H1 (cell line): ENCODE measurements around the gene SH3RF3. TPM values are rescaled to one million over a fixed set of nuclear protein-coding genes. Genes with fewer than 3 reads are reported as not detected.

Experiments
- CTCF ChIA-PET: fragments of 300-600 bp; sonication (Branson Sonifier 250); formaldehyde crosslinking; loops from one replicate; lab custom pipeline; 2021; ENCODE audit not compliant: partially characterized antibody; lab: Charles Lee
- POLR2A ChIA-PET: fragments of 300-600 bp; sonication (Branson Sonifier 250); formaldehyde crosslinking; loops from one replicate; lab custom pipeline; 2021; ENCODE audit warnings: inconsistent platforms; ENCODE audit not compliant: partially characterized antibody; lab: Charles Lee
- DNase-seq, 2 experiments: peaks; one replicate each; pipeline versions ENCODE4 v3.0.0 to v3.0.0-alpha.2; 2010 to 2022; ENCODE audit warnings: low spot score in 2 of 2, low read depth in 1 of 2, mixed read lengths in 1 of 2
- FAIRE-seq: peaks from 2 replicates; lab custom pipeline; 2011; peaks lifted over from hg19 to GRCh38; lab: Jason Lieb, UNC
- H2AFZ ChIP-seq: 2 replicates; pipeline ENCODE4 v1.8.1; 2012; ENCODE audit warnings: low read length, inconsistent platforms
- H2AK5ac ChIP-seq: 2 replicates; pipeline ENCODE4 v1.6.1; 2013; ENCODE audit warnings: low read depth, low read length
- H2BK120ac ChIP-seq: replicated peaks from 2 replicates; pipeline ENCODE3; 2013; ENCODE audit warnings: low read depth, low read length, inconsistent platforms
- H2BK12ac ChIP-seq: 2 replicates; pipeline ENCODE4 v1.6.1; 2013; ENCODE audit warnings: low read depth, low read length
- H2BK15ac ChIP-seq: 2 replicates; pipeline ENCODE4 v1.6.1; 2013; ENCODE audit warnings: low read length
- H2BK20ac ChIP-seq: 2 replicates; pipeline ENCODE4 v1.6.1; 2013; ENCODE audit warnings: low read length
- H2BK5ac ChIP-seq: 2 replicates; pipeline ENCODE4 v1.6.1; 2013; ENCODE audit warnings: low read depth, low read length
- H3K14ac ChIP-seq: 2 replicates; pipeline ENCODE4 v1.6.1; 2013; ENCODE audit warnings: inconsistent platforms; ENCODE audit not compliant: insufficient read length
- H3K18ac ChIP-seq: 2 replicates; pipeline ENCODE4 v1.6.1; 2013; ENCODE audit warnings: low read length; ENCODE audit errors: extremely low read depth
- H3K23ac ChIP-seq: 2 replicates; pipeline ENCODE4 v1.6.1; 2013; ENCODE audit warnings: inconsistent platforms; ENCODE audit not compliant: insufficient read length
- H3K23me2 ChIP-seq: 2 replicates; pipeline ENCODE4 v1.6.1; 2013; ENCODE audit warnings: low read depth, low read length
- H3K27ac ChIP-seq: 2 replicates; pipeline ENCODE4 v1.6.1; 2011; ENCODE audit warnings: low read depth, low read length, inconsistent platforms
- H3K27me3 ChIP-seq, 4 experiments: replicated peaks in 1 of 4; 1 replicate in 1 of 4; 2 replicates in 3 of 4; pipeline versions ENCODE4 v1.6.1 to v1.8.1; 2011 to 2013; ENCODE audit warnings: low read length in 3 of 4, mild to moderate bottlenecking in 3 of 4, inconsistent platforms in 2 of 4, mixed read lengths in 2 of 4, moderate library complexity in 1 of 4; ENCODE audit not compliant: control insufficient read depth in 3 of 4, insufficient read depth in 3 of 4; ENCODE audit errors: extremely low read depth in 1 of 4
- H3K36me3 ChIP-seq, 4 experiments: 2 replicates each; pipeline versions ENCODE4 v1.6.1 to v1.8.1; 2011 to 2013; ENCODE audit warnings: mild to moderate bottlenecking in 4 of 4, low read length in 3 of 4, moderate library complexity in 2 of 4, control low read depth in 1 of 4, inconsistent platforms in 1 of 4; ENCODE audit not compliant: insufficient read depth in 4 of 4, control insufficient read depth in 2 of 4
- H3K4ac ChIP-seq: replicated peaks from 2 replicates; pipeline ENCODE3; 2013; ENCODE audit warnings: low read length, low read depth, mixed read lengths, inconsistent platforms; ENCODE audit not compliant: insufficient read length
- H3K4me1 ChIP-seq, 4 experiments: replicated peaks in 1 of 4; 1 replicate in 1 of 4; 2 replicates in 3 of 4; pipeline versions ENCODE4 v1.6.1 to v1.8.1; 2011 to 2013; ENCODE audit warnings: low read length in 3 of 4, inconsistent platforms in 2 of 4, mixed read lengths in 1 of 4; ENCODE audit not compliant: insufficient read depth in 4 of 4, control insufficient read depth in 3 of 4
- H3K4me2 ChIP-seq, 2 experiments: 2 replicates each; pipeline versions ENCODE4 v1.6.1 to v1.8.1; 2011 to 2013; ENCODE audit warnings: low read depth in 2 of 2, low read length in 2 of 2, control low read depth in 1 of 2, inconsistent platforms in 1 of 2, mild to moderate bottlenecking in 1 of 2; ENCODE audit not compliant: insufficient read depth in 1 of 2
- H3K4me3 ChIP-seq, 4 experiments: fragments of 200-600, 300-600 bp in 1 of 4; sonication (generic), shearing (Covaris generic), sonication (Bioruptor Twin) in 1 of 4; 2 replicates each; pipeline versions ENCODE4 v1.5.1 to v1.8.1; 2011 to 2016; ENCODE audit warnings: low read length in 4 of 4, low read depth in 3 of 4, control low read depth in 2 of 4, inconsistent platforms in 2 of 4, mild to moderate bottlenecking in 2 of 4, mixed read lengths in 1 of 4, moderate library complexity in 1 of 4; ENCODE audit not compliant: insufficient read depth in 2 of 4; ENCODE audit errors: extremely low read depth in 1 of 4
- H3K56ac ChIP-seq: replicated peaks from 2 replicates; pipeline ENCODE3; 2013; ENCODE audit warnings: low read depth, mild to moderate bottlenecking, mixed read lengths, low read length, inconsistent platforms; ENCODE audit not compliant: insufficient read length
- H3K79me1 ChIP-seq: 2 replicates; pipeline ENCODE4 v1.6.1; 2013; ENCODE audit warnings: low read depth, low read length, control low read depth
- H3K79me2 ChIP-seq, 2 experiments: 2 replicates each; pipeline versions ENCODE4 v1.6.1 to v1.8.1; 2012 to 2013; ENCODE audit warnings: low read length in 2 of 2, mild to moderate bottlenecking in 2 of 2, inconsistent platforms in 1 of 2; ENCODE audit not compliant: insufficient read depth in 2 of 2, control insufficient read depth in 1 of 2
- H3K9ac ChIP-seq, 4 experiments: replicated peaks in 1 of 4; 1 replicate in 1 of 4; 2 replicates in 3 of 4; pipeline versions ENCODE4 v1.6.1 to v1.8.1; 2011 to 2013; ENCODE audit warnings: low read depth in 3 of 4, low read length in 3 of 4, control low read depth in 2 of 4, mild to moderate bottlenecking in 2 of 4, moderate library complexity in 2 of 4, inconsistent platforms in 1 of 4; ENCODE audit errors: extremely low read depth in 1 of 4
- H3K9me3 ChIP-seq, 2 experiments: 2 replicates each; pipeline versions ENCODE4 v1.6.1 to v1.8.1; 2012 to 2013; ENCODE audit warnings: mild to moderate bottlenecking in 2 of 2, moderate library complexity in 2 of 2, control low read depth in 1 of 2, inconsistent platforms in 1 of 2, low read depth in 1 of 2, low read length in 1 of 2, mixed read lengths in 1 of 2; ENCODE audit not compliant: insufficient read depth in 2 of 2
- H4K20me1 ChIP-seq, 2 experiments: replicated peaks in 1 of 2; 2 replicates each; pipeline versions ENCODE3 to v1.8.1; 2011 to 2013; ENCODE audit warnings: inconsistent platforms in 2 of 2, low read length in 2 of 2, mild to moderate bottlenecking in 1 of 2; ENCODE audit not compliant: insufficient read depth in 2 of 2, control insufficient read depth in 1 of 2
- H4K5ac ChIP-seq: 2 replicates; pipeline ENCODE4 v1.6.1; 2013; ENCODE audit warnings: low read length, low read depth, mixed read lengths, inconsistent platforms; ENCODE audit not compliant: insufficient read length
- H4K8ac ChIP-seq: 2 replicates; pipeline ENCODE4 v1.8.0; 2013; ENCODE audit warnings: mild to moderate bottlenecking, moderate library complexity, low read length, inconsistent platforms; ENCODE audit not compliant: insufficient read depth; ENCODE audit errors: extremely low read depth
- H4K91ac ChIP-seq: replicated peaks from 2 replicates; pipeline ENCODE3; 2013; ENCODE audit warnings: low read length, mixed read lengths, inconsistent platforms; ENCODE audit not compliant: insufficient read length
- ATF2 ChIP-seq: IDR thresholded peaks from 2 replicates; pipeline ENCODE4 v1.6.1; 2012; ENCODE audit warnings: low read length, inconsistent platforms
- CHD1 ChIP-seq: IDR thresholded peaks from 2 replicates; pipeline ENCODE4 v1.6.1; 2012; ENCODE audit warnings: low read depth, low read length, improper control_type of control experiment
- PHF8 ChIP-seq: fragments of 200-600 bp; sonication (generic); conservative IDR thresholded peaks from 2 replicates; pipeline ENCODE4 v1.7.1; 2012; ENCODE audit warnings: low read depth, mild to moderate bottlenecking, inconsistent platforms, low read length, moderate library complexity
- POLR2A ChIP-seq, 2 experiments: IDR thresholded peaks; 1 replicate in 1 of 2; 2 replicates in 1 of 2; pipeline ENCODE4 v1.6.1; 2011; ENCODE audit warnings: low read depth in 2 of 2, low read length in 2 of 2, mild to moderate bottlenecking in 2 of 2; ENCODE audit errors: control extremely low read depth in 1 of 2
- POLR2AphosphoS5 ChIP-seq: IDR thresholded peaks from 2 replicates; pipeline ENCODE4 v1.6.1; 2011; ENCODE audit warnings: low read depth, low read length
- POU5F1 ChIP-seq: IDR thresholded peaks from 2 replicates; pipeline ENCODE4 v1.6.1; 2011; ENCODE audit warnings: low read depth, mild to moderate bottlenecking, low read length, moderate library complexity
- RFX5 ChIP-seq: IDR thresholded peaks from 2 replicates; pipeline ENCODE4 v1.6.1; 2011; ENCODE audit warnings: low read depth, low read length, improper control_type of control experiment, borderline replicate concordance
- SAP30 ChIP-seq: fragments of 300-600 bp; sonication (generic); IDR thresholded peaks from 2 replicates; pipeline ENCODE4 v1.7.1; 2012; ENCODE audit warnings: low read length, moderate library complexity, mild to moderate bottlenecking, inconsistent platforms; ENCODE audit not compliant: insufficient read depth, insufficient replicate concordance
- SIRT6 ChIP-seq: IDR thresholded peaks from one replicate; pipeline ENCODE4 v1.7.1; 2012; ENCODE audit warnings: low read length, inconsistent platforms
- SP2 ChIP-seq: IDR thresholded peaks from 2 replicates; pipeline ENCODE4 v1.6.1; 2012; ENCODE audit warnings: mild to moderate bottlenecking, low read length, inconsistent platforms
- SP4 ChIP-seq: IDR thresholded peaks from 2 replicates; pipeline ENCODE4 v1.6.1; 2012; ENCODE audit warnings: low read length, inconsistent platforms
- SRF ChIP-seq: IDR thresholded peaks from 2 replicates; pipeline ENCODE4 v1.6.1; 2011; ENCODE audit warnings: mild to moderate bottlenecking, low read depth, low read length, moderate library complexity
- TBP ChIP-seq: IDR thresholded peaks from 2 replicates; pipeline ENCODE4 v1.6.1; 2011; ENCODE audit warnings: low read depth, low read length, improper control_type of control experiment
- WGBS, 2 experiments: shearing (Covaris generic) in 1 of 2; methylation state at CpG; one replicate each; pipeline versions ENCODE4 v1.1.6 to v1.1.7; 2013 to 2015; ENCODE audit warnings: low lambda C conversion rate in 2 of 2, mixed read lengths in 2 of 2, inconsistent platforms in 1 of 2, low coverage in 1 of 2, missing lambda C conversion rate in 1 of 2; ENCODE audit not compliant: insufficient replicate concordance in 2 of 2, insufficient coverage in 1 of 2, insufficient read length in 1 of 2; ENCODE audit errors: extremely low coverage in 1 of 2, missing lambda C conversion rate in 1 of 2; 5-methylcytosine and 5-hydroxymethylcytosine counted together
- polyA plus RNA-seq, 7 experiments: library from polyadenylated mRNA; depleted of rRNA in 3 of 7; stranded (reverse) in 5 of 7; unstranded in 2 of 7; fragments of >200 nt in 5 of 7; fragments of 200-250 nt in 2 of 7; gene quantifications; 1 replicate in 5 of 7; 2 replicates in 1 of 7; 4 replicates in 1 of 7; pipeline versions ENCODE4 v1.2.1 to v1.2.3, GENCODE V29; 2011 to 2013; ENCODE audit warnings: missing spikeins in 2 of 7, mixed read lengths in 2 of 7
- total RNA-seq: library from RNA; stranded (reverse); fragmentation: NEBNext Ultra II Directional; extraction: Animal tissue kit (Norgen Biotek cat#: 25700); gene quantifications from 2 replicates; pipeline ENCODE4 v1.2.1, GENCODE V29; 2021

SH3RF3 gene
- total and polyA plus RNA-seq, 2 of the 8 experiments (the other 6 are each of a cell fraction or from before 2014, with no cell fraction given) = 0.11 to 0.65 TPM

- Histone ChIP-seq H3K23me2 (no peaks in the 10 kb centered on the region), H2AK5ac (no peak overlapping the region), H3K4me1 (peaks cover 0 to 2% (median 0%) of the 10 kb centered on the region in 4 experiments; a peak in 1 of 7 replicates), H2BK5ac (no peak overlapping the region), H3K23ac (no peak overlapping the region), H3K14ac (no peak overlapping the region), H3K79me2 (no peaks in the 10 kb centered on the region), H3K79me1 (no peaks in the 10 kb centered on the region), H3K27me3 (no peaks in the 10 kb centered on the region; a peak in 1 of 7 replicates), H2BK20ac (no peak overlapping the region), H3K18ac (no peak overlapping the region), H3K36me3 (no peaks in the 10 kb centered on the region), H4K5ac (no peak overlapping the region), H4K20me1 (no peaks in the 10 kb centered on the region), H3K4ac (no peak overlapping the region), H3K9me3 (no peaks in the 10 kb centered on the region), H3K27ac (no peak overlapping the region), H2BK12ac (no peak overlapping the region), H3K56ac (no peak overlapping the region), H3K4me2 (no peak overlapping the region), H2AFZ (no peak overlapping the region), H3K9ac (no peak overlapping the region), H4K8ac (no peak overlapping the region), H4K91ac (no peak overlapping the region), H3K4me3 (no peak overlapping the region), H2BK15ac (no peak overlapping the region), H2BK120ac (no peak overlapping the region)
- 0 to 58% methylated on average over 2 of the region's 2 CpGs for WGBS, 2 experiments
- ChIA-PET CTCF (no interaction called here), POLR2A (no interaction called here)
- FAIRE-seq = no peak
- DNase-seq = no peak
- TF ChIP-seq POLR2A (IDR thresholded peaks at IDR 0.05; ENCODE audit: control extremely low read depth in 1 of 2, low read depth in 2 of 2, low read length in 2 of 2) = no peak
- TF ChIP-seq POU5F1 = no peak
- TF ChIP-seq SRF = no peak
- TF ChIP-seq RFX5 = no peak
- no peak for TF ChIP-seq SP2
- no peak for TF ChIP-seq POLR2AphosphoS5
- TF ChIP-seq SIRT6 = no peak
- TF ChIP-seq SAP30 = no peak
- no peak for TF ChIP-seq PHF8
- no peak for TF ChIP-seq TBP
- TF ChIP-seq ATF2 = no peak
- TF ChIP-seq CHD1 = no peak
- no peak for TF ChIP-seq SP4
These were observed 119.6 kb downstream of the SH3RF3 start for GRCh38 chr2:109248590-109248989.
